GM12878 (cell line): ENCODE results near the gene DCTN2. TPM values are rescaled to one million over a fixed set of nuclear protein-coding genes. Genes with fewer than 3 reads are reported as not detected.
A peak's percentile ranks its signal among the peaks of the same experiment; 100 is the strongest.

Experiments
- ATF3 ChIP-seq: IDR thresholded peaks from 2 replicates; pipeline ENCODE4 v1.6.1; 2011; ENCODE audit warnings: low read depth, mild to moderate bottlenecking, low read length, moderate library complexity, borderline replicate concordance; ENCODE audit errors: extremely low read depth
- BACH1 ChIP-seq: fragments of 450-650 bp; IDR thresholded peaks from 2 replicates; pipeline ENCODE4 v1.6.1; 2017; ENCODE audit warnings: mild to moderate bottlenecking, borderline replicate concordance
- BHLHE40 ChIP-seq, 2 experiments: fragments of 450-650 bp in 1 of 2; IDR thresholded peaks; 2 replicates each; pipeline ENCODE4 v1.6.1; 2011 to 2017; ENCODE audit warnings: low read depth in 2 of 2, borderline replicate concordance in 1 of 2, improper control_type of control experiment in 1 of 2, low read length in 1 of 2, mild to moderate bottlenecking in 1 of 2
- CBFB ChIP-seq: IDR thresholded peaks from 2 replicates; pipeline ENCODE4 v1.6.1; 2016; ENCODE audit warnings: antibody characterized with exemption, low read depth
- CBX3 ChIP-seq: fragments of 200-600 bp; sonication (generic); IDR thresholded peaks from 2 replicates; pipeline ENCODE4 v1.6.1; 2016; ENCODE audit warnings: low read depth, borderline replicate concordance
- CREB1 ChIP-seq: IDR thresholded peaks from 2 replicates; pipeline ENCODE4 v1.6.1; 2012; ENCODE audit warnings: low read depth, mild to moderate bottlenecking, inconsistent platforms
- DPF2 ChIP-seq: fragments of 450-650 bp; IDR thresholded peaks from 2 replicates; pipeline ENCODE4 v1.6.1; 2017; ENCODE audit warnings: mild to moderate bottlenecking
- E2F8 ChIP-seq: fragments of 450-650 bp; IDR thresholded peaks from 2 replicates; pipeline ENCODE4 v1.6.1; 2018; ENCODE audit warnings: mild to moderate bottlenecking, low read depth, moderate library complexity; ENCODE audit not compliant: partially characterized antibody
- EP300 ChIP-seq, 2 experiments: fragments of 150-350 bp in 1 of 2; IDR thresholded peaks; 2 replicates each; pipeline ENCODE4 v1.6.1; 2011 to 2012; ENCODE audit warnings: low read depth in 2 of 2, low read length in 2 of 2, borderline replicate concordance in 1 of 2, improper control_type of control experiment in 1 of 2, inconsistent platforms in 1 of 2; ENCODE audit not compliant: control insufficient read depth in 1 of 2
- ETV6 ChIP-seq, 2 experiments: fragments of 450-650 bp in 1 of 2; IDR thresholded peaks in 1 of 2; conservative IDR thresholded peaks in 1 of 2; 2 replicates each; pipeline ENCODE4 v1.6.1; 2014; ENCODE audit warnings: antibody characterized with exemption in 1 of 2, borderline replicate concordance in 1 of 2, low read depth in 1 of 2, mild to moderate bottlenecking in 1 of 2, moderate library complexity in 1 of 2
- IKZF2 ChIP-seq, 2 experiments: fragments of 450-650 bp; IDR thresholded peaks; 2 replicates each; pipeline ENCODE4 v1.6.1; 2017; ENCODE audit warnings: mild to moderate bottlenecking in 2 of 2, moderate library complexity in 2 of 2
- JUNB ChIP-seq: IDR thresholded peaks from 2 replicates; pipeline ENCODE4 v1.6.1; 2016; ENCODE audit warnings: antibody characterized with exemption, mild to moderate bottlenecking
- LARP7 ChIP-seq: fragments of 450-650 bp; IDR thresholded peaks from 2 replicates; pipeline ENCODE4 v1.6.1; 2017; ENCODE audit warnings: mild to moderate bottlenecking
- MLLT1 ChIP-seq: fragments of 450-650 bp; IDR thresholded peaks from 2 replicates; pipeline ENCODE4 v1.6.1; 2016; ENCODE audit warnings: mild to moderate bottlenecking
- MTA3 ChIP-seq: IDR thresholded peaks from 2 replicates; pipeline ENCODE4 v1.6.1; 2012; ENCODE audit warnings: low read length, inconsistent platforms, borderline replicate concordance
- MYB ChIP-seq: fragments of 150-350 bp; IDR thresholded peaks from 2 replicates; pipeline ENCODE4 v1.6.1; 2014; ENCODE audit warnings: mild to moderate bottlenecking, low read depth, low read length, borderline replicate concordance
- NFYB ChIP-seq: IDR thresholded peaks from 2 replicates; pipeline ENCODE4 v1.6.1; 2011; ENCODE audit warnings: low read depth, mild to moderate bottlenecking, low read length, improper control_type of control experiment, moderate library complexity; ENCODE audit not compliant: insufficient read depth
- PAX8 ChIP-seq: fragments of 450-650 bp; IDR thresholded peaks from 2 replicates; pipeline ENCODE4 v1.6.1; 2017; ENCODE audit warnings: mild to moderate bottlenecking, moderate library complexity
- SMAD1 ChIP-seq: fragments of 450-650 bp; IDR thresholded peaks from 2 replicates; pipeline ENCODE4 v1.6.1; 2018; ENCODE audit warnings: mild to moderate bottlenecking, low read depth; ENCODE audit not compliant: partially characterized antibody
- SPI1 ChIP-seq: IDR thresholded peaks from 2 replicates; pipeline ENCODE4 v1.6.1; 2011; ENCODE audit warnings: low read depth, mild to moderate bottlenecking, low read length, moderate library complexity, borderline replicate concordance; ENCODE audit not compliant: insufficient read depth
- STAT1 ChIP-seq: fragments of 450-650 bp; conservative IDR thresholded peaks from 2 replicates; pipeline ENCODE4 v1.6.1; 2014; ENCODE audit warnings: antibody characterized with exemption, mild to moderate bottlenecking
- TCF7 ChIP-seq: IDR thresholded peaks from 2 replicates; pipeline ENCODE4 v1.6.1; 2014; ENCODE audit warnings: antibody characterized with exemption, borderline replicate concordance
- WRNIP1 ChIP-seq: IDR thresholded peaks from 2 replicates; pipeline ENCODE4 v1.6.1; 2011; ENCODE audit warnings: low read depth, low read length, improper control_type of control experiment, borderline replicate concordance
- ZNF384 ChIP-seq: IDR thresholded peaks from 2 replicates; pipeline ENCODE4 v1.6.1; 2012; ENCODE audit warnings: low read depth, mild to moderate bottlenecking, low read length, improper control_type of control experiment, borderline replicate concordance
- ZZZ3 ChIP-seq: IDR thresholded peaks from 2 replicates; pipeline ENCODE4 v1.6.1; 2011; ENCODE audit warnings: low read depth; ENCODE audit not compliant: control insufficient read depth, insufficient read length
- polyA plus RNA-seq, 11 experiments: library from polyadenylated mRNA; depleted of rRNA in 4 of 11; unstranded in 6 of 11; stranded (reverse) in 5 of 11; fragments of >200 nt; fragmentation: Nextera tagmentation in 4 of 11; fragmentation: Illumina TruSeq in 1 of 11; extraction: Ambion mirVana in 4 of 11; extraction: Trizol in 1 of 11; gene quantifications; 1 replicate in 1 of 11; 2 replicates in 10 of 11; pipeline versions ENCODE4 v1.2.1 to v1.2.3, GENCODE V29; 2011 to 2016; ENCODE audit warnings: inconsistent platforms in 2 of 11, missing spikeins in 2 of 11, low read depth in 1 of 11
- total RNA-seq, 4 experiments: library from RNA; depleted of rRNA in 3 of 4; stranded (reverse); fragments of >200 nt in 3 of 4; fragmentation: Illumina TruSeq in 1 of 4; extraction: Trizol in 1 of 4; gene quantifications; 2 replicates each; pipeline versions ENCODE4 v1.2.1 to v1.2.3, GENCODE V29; 2013 to 2021

The DCTN2 gene
- total and polyA plus RNA-seq, 10 of the 15 experiments (the other 5 are each of a cell fraction or from before 2014, with no cell fraction given): 32.3 to 171 (median 100) TPM

GRCh38 chr12:57546438-57547287, at the start of gene DCTN2 (continued):
- TF ChIP-seq BACH1: no peak
- no peak for TF ChIP-seq PAX8
- no peak for TF ChIP-seq ATF3
- TF ChIP-seq NFYB: peak; percentile 28; the same call in 1 of the 2 replicates
- TF ChIP-seq MYB: no peak
- no peak for TF ChIP-seq ETV6 (conservative IDR thresholded peaks at IDR 0.05 in 1 of 2, IDR thresholded peaks at IDR 0.05 in 1 of 2; ENCODE audit: borderline replicate concordance in 1 of 2, low read depth in 1 of 2)
- peak; percentile 89 for TF ChIP-seq CBFB
- TF ChIP-seq SMAD1: no peak
- TF ChIP-seq BHLHE40 (IDR thresholded peaks at IDR 0.05; ENCODE audit: borderline replicate concordance in 1 of 2, low read depth in 2 of 2, low read length in 1 of 2): no peak
- TF ChIP-seq DPF2: no peak
- TF ChIP-seq MLLT1: no peak
- TF ChIP-seq MTA3: peak; percentile 47; the same call in 1 of the 2 replicates
- no peak for TF ChIP-seq SPI1
- 0 out of 2 replicates have a peak, but pooled peaks have one; percentile 17 for TF ChIP-seq JUNB
- TF ChIP-seq EP300 (IDR thresholded peaks at IDR 0.05; ENCODE audit: borderline replicate concordance in 1 of 2, control insufficient read depth in 1 of 2, low read depth in 2 of 2, low read length in 2 of 2): no peak
- peak; percentile 10; the same call in 1 of the 2 replicates for TF ChIP-seq LARP7
- no peak for TF ChIP-seq ZZZ3
- TF ChIP-seq CBX3: no peak
- TF ChIP-seq STAT1: 0 out of 2 replicates have a peak, but pooled peaks have one; percentile 22
- no peak for TF ChIP-seq E2F8
- TF ChIP-seq TCF7: no peak
- no peak for TF ChIP-seq ZNF384
- TF ChIP-seq CREB1: no peak
- TF ChIP-seq IKZF2 (IDR thresholded peaks at IDR 0.05): no peak
- no peak for TF ChIP-seq WRNIP1
